Right atrium auricular region (tissue), 2 donors: ENCODE measurements around the gene MRM3. TPM values are rescaled to one million over a fixed set of nuclear protein-coding genes. Genes with fewer than 3 reads are reported as not detected.
"Not testable (repeated sequence)": the region's sequence is repeated elsewhere in the genome, so short reads cannot be mapped to it uniquely, and the experiment has no call there.

Experiments
- DNase-seq: peaks from one replicate; pipeline ENCODE4 v3.0.0-alpha.2; 2019; ENCODE audit warnings: low spot score
- H3K27ac ChIP-seq, 2 donors: fragments of 200-600 bp; sonication (generic); 1 replicate in 1 of 2; 2 replicates in 1 of 2; pipeline ENCODE4 v1.5.1; 2016 to 2019
- H3K27me3 ChIP-seq, 2 donors: fragments of 200-600 bp; sonication (generic); one replicate each; pipeline versions ENCODE4 v1.5.1 to v1.6.0; 2017 to 2019
- H3K36me3 ChIP-seq: fragments of 200-600 bp; sonication (generic); one replicate; pipeline ENCODE4 v1.5.1; 2016
- H3K4me1 ChIP-seq, 2 donors: fragments of 200-600 bp; sonication (generic); one replicate each; pipeline versions ENCODE4 v1.5.1 to v1.6.0; 2017 to 2019
- H3K4me3 ChIP-seq, 2 donors: fragments of 200-600 bp; sonication (generic); 1 replicate in 1 of 2; 2 replicates in 1 of 2; pipeline ENCODE4 v1.5.1; 2017 to 2019; ENCODE audit warnings: mild to moderate bottlenecking in 1 of 2, moderate library complexity in 1 of 2
- H3K9me3 ChIP-seq, 2 donors: fragments of 200-600 bp; sonication (generic); one replicate each; pipeline ENCODE4 v1.5.1; 2019
- CTCF ChIP-seq, 2 donors: fragments of 200-600 bp; sonication (generic); IDR thresholded peaks; one replicate each; pipeline ENCODE4 v1.5.1; 2019; ENCODE audit warnings: antibody characterized with exemption in 2 of 2
- total RNA-seq, 2 donors: library from RNA; depleted of rRNA; stranded (reverse); fragments of >200 nt; gene quantifications; one replicate each; pipeline ENCODE4 v1.1.0, GENCODE V29; 2016

The MRM3 gene
- total RNA-seq, 2 donors from 2014 or later: 15.4 to 21.8 TPM

GRCh38 chr17:802481-802880 is 20.3 kb downstream of the MRM3 start:
- Histone ChIP-seq H3K27ac (no peak overlapping the region), H3K4me1 (no peaks in the 10 kb centered on the region), H3K36me3 (peaks cover 7% of the 10 kb centered on the region), H3K27me3 (no peaks in the 10 kb centered on the region), H3K9me3 (no peaks in the 10 kb centered on the region), H3K4me3 (no peak overlapping the region)
- TF ChIP-seq CTCF (IDR thresholded peaks at IDR 0.05): no peak
- no peak for DNase-seq

- no peaks in the 10 kb centered on the region for H3K9me3 ChIP-seq
- no peaks in the 10 kb centered on the region for H3K4me1 ChIP-seq
- H3K27ac ChIP-seq: no peak overlapping the region
- no peaks in the 10 kb centered on the region for H3K27me3 ChIP-seq
- no peak overlapping the region for H3K4me3 ChIP-seq
- peaks cover 7% of the 10 kb centered on the region for H3K36me3 ChIP-seq
- no peak for TF ChIP-seq CTCF (IDR thresholded peaks at IDR 0.05)
- no peak for DNase-seq
These were observed 21.0 kb downstream of the MRM3 start for GRCh38 chr17:802901-803881.

- Histone ChIP-seq H3K36me3 (peaks cover 7% of the 10 kb centered on the region), H3K4me1 (no peaks in the 10 kb centered on the region), H3K4me3 (no peak overlapping the region), H3K27ac (no peak overlapping the region), H3K9me3 (no peaks in the 10 kb centered on the region), H3K27me3 (no peaks in the 10 kb centered on the region)
- no peak for DNase-seq
- TF ChIP-seq CTCF (IDR thresholded peaks at IDR 0.05): no peak
These were observed 22.6 kb downstream of the MRM3 start for GRCh38 chr17:804541-805435.

GRCh38 chr17:805886-806285 is 23.7 kb downstream of the MRM3 start:
- H3K27ac ChIP-seq, H3K9me3 ChIP-seq, H3K27me3 ChIP-seq, H3K4me1 ChIP-seq, H3K4me3 ChIP-seq, H3K36me3 ChIP-seq, DNase-seq: not testable (repeated sequence)

GRCh38 chr17:806346-806745 is 24.2 kb downstream of the MRM3 start:
- Histone ChIP-seq H3K27me3 (no peaks in the 10 kb centered on the region), H3K36me3 (no peaks in the 10 kb centered on the region), H3K4me1 (no peaks in the 10 kb centered on the region), H3K4me3 (no peak overlapping the region), H3K27ac (no peak overlapping the region), H3K9me3 (no peaks in the 10 kb centered on the region)
- no peak for DNase-seq
- no peak for TF ChIP-seq CTCF (IDR thresholded peaks at IDR 0.05)
